ENCODE measurements around the gene SLCO4A1.

Gene SLCO4A1

DNA sequence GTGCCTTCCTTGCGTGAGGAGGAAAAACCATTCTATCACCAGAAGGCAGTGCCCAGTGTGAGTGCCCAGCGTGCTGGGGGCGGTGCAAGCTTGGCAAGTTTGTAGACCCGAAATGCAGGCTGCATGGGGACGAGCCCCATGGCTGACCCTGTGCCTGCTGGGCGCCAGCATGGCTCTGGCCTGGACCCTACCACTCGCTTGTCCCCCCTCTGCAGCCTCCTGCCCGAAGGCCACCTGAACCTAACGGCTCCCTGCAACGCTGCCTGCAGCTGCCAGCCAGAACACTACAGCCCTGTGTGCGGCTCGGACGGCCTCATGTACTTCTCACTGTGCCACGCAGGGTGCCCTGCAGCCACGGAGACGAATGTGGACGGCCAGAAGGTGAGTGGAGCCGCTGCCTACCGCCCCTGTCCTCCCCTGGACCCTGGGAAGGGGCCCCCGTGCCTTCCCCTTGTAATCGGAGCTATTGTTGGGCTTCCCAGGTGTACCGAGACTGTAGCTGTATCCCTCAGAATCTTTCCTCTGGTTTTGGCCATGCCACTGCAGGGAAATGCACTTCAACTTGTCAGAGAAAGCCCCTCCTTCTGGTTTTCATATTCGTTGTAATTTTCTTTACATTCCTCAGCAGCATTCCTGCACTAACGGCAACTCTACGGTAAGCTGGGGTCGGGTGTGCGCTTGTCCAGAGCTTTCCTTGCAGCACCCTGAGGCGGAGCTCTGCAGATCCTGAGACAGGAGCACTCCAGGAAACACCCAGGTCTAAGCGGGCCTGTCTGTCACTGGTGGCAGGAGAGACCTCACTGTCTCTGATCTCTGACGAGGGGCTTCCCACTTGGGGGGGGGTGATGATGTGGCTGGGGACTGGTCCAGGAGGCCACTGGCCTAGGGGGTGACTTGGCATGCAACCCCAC, 25.5 kb downstream of the SLCO4A1 start:
- ChIA-PET POLR2A (no interaction called here), CTCF (interaction anchor here (0.7 to 13.5 kb wide), 13 partner anchors 7 to 232 kb away, joined by 3 to 262 read pairs (median 4); partner anchors contain the start of gene OGFR)
- no peak for DNase-seq (ENCODE audit: low read depth, low spot score)
- no peak overlapping the region for H3K4me3 ChIP-seq (ENCODE audit: low read depth, low read length)
- no peak for TF ChIP-seq CTCF (IDR thresholded peaks at IDR 0.05; ENCODE audit: insufficient read depth, low read length, missing control alignments)

- no peak overlapping the region for H3K4me3 ChIP-seq (ENCODE audit: low read depth, low read length)
- no peak for DNase-seq (ENCODE audit: low read depth, low spot score)
- ChIA-PET CTCF (interaction anchor here (0.7 to 13.5 kb wide), 11 partner anchors 11 to 231 kb away, joined by 3 to 262 read pairs (median 4); partner anchors contain the start of gene OGFR), POLR2A (no interaction called here)
- peak; percentile 85 for TF ChIP-seq CTCF (IDR thresholded peaks at IDR 0.05; ENCODE audit: insufficient read depth, low read length, missing control alignments)
These were observed 26.2 kb downstream of the SLCO4A1 start for GRCh38 chr20:62668441-62669027.

DNA sequence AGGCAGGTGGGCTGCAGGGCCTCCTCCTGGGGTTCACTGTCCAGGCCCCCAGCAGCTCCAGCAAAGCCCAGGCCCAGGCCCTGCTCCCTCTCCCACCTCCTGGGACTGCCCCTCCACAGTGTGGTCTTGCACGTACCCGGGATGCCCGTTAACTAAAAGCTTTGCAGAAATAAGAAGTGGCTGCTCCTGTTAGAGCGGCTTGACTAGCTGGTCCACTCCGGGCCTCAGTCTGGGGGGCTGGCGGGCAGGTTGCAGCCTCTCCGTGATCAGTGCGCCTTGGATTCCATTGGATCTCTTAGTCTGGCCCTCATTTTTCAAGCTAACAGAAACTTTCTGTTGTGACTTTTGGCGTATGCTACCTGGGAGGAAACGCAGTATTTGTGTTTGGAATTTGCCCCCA, 26.9 kb downstream of the SLCO4A1 start:
- DNase-seq (ENCODE audit: low read depth, low spot score), result no peak
- POLR2A ChIA-PET, result no interaction called here
- CTCF ChIA-PET, result interaction anchor here (0.6 to 13.5 kb wide), 11 partner anchors 13 to 218 kb away, joined by 3 to 262 read pairs (median 4); partner anchors contain the start of gene OGFR
- H3K4me3 ChIP-seq (ENCODE audit: low read depth, low read length), result no peak overlapping the region
- no peak for TF ChIP-seq CTCF (IDR thresholded peaks at IDR 0.05; ENCODE audit: insufficient read depth, low read length, missing control alignments)

- H3K4me3 ChIP-seq (ENCODE audit: low read depth, low read length), result no peak overlapping the region
- POLR2A ChIA-PET, result no interaction called here
- CTCF ChIA-PET, result interaction anchor here (1.0 to 13.5 kb wide), 8 partner anchors 9 to 217 kb away, joined by 4 to 262 read pairs (median 4); partner anchors contain the start of gene OGFR
- no peak for DNase-seq (ENCODE audit: low read depth, low spot score)
- no peak for TF ChIP-seq CTCF (IDR thresholded peaks at IDR 0.05; ENCODE audit: insufficient read depth, low read length, missing control alignments)
These were observed 27.9 kb downstream of the SLCO4A1 start for GRCh38 chr20:62670156-62670555.

DNA sequence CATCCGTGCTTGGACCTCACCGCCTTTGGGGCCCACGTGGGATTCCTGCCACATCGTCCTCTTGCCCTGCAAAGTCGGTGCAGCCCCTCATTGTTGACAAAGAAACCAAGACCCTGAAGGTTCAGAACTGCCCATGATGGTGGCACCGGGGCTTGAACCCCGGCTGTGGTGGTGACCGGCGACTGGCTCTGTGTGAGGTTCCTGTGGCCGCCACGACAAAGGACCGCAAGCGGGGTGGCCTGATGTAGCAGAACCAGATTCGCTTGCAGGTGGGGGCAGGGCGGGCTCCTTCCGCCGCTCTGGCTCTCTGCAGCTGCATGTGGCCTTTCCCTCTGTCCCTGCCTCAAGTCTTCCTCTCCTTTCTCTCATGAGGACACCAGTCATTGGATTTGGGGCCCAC, 28.7 kb downstream of the SLCO4A1 start:
- ChIA-PET CTCF (interaction anchor here (1.0 to 13.5 kb wide), 4 partner anchors 8 to 138 kb away, joined by 4 to 262 read pairs (median 59); partner anchors contain the start of gene OGFR), POLR2A (no interaction called here)
- TF ChIP-seq CTCF (IDR thresholded peaks at IDR 0.05; ENCODE audit: insufficient read depth, low read length, missing control alignments), result no peak
- no peak for DNase-seq (ENCODE audit: low read depth, low spot score)
- no peak overlapping the region for H3K4me3 ChIP-seq (ENCODE audit: low read depth, low read length)

DNA sequence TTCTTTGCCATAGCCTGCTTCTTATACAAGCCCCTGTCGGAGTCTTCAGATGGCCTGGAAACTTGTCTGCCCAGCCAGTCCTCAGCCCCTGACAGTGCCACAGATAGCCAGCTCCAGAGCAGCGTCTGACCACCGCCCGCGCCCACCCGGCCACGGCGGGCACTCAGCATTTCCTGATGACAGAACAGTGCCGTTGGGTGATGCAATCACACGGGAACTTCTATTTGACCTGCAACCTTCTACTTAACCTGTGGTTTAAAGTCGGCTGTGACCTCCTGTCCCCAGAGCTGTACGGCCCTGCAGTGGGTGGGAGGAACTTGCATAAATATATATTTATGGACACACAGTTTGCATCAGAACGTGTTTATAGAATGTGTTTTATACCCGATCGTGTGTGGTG, 29.5 kb downstream of the SLCO4A1 start:
- DNase-seq (ENCODE audit: low read depth, low spot score), result no peak
- no peak for TF ChIP-seq CTCF (IDR thresholded peaks at IDR 0.05; ENCODE audit: insufficient read depth, low read length, missing control alignments)
- CTCF ChIA-PET, result interaction anchor here (4.3 to 13.5 kb wide), 2 partner anchors 119 to 137 kb away, joined by 19 to 262 read pairs; no protein-coding TSS in a partner anchor
- POLR2A ChIA-PET, result no interaction called here
- no peak overlapping the region for H3K4me3 ChIP-seq (ENCODE audit: low read depth, low read length)
